NCI-H128 (cell line): ENCODE measurements around the gene SHISA6.

ENCODE experiments used
- DNase-seq: peaks from one replicate; lab custom pipeline; 2025; ENCODE audit not compliant: unreplicated experiment; lab: John Stamatoyannopoulos, UW

The SHISA6 gene

GRCh38 chr17:11340803-11341202 is 99.8 kb downstream of the SHISA6 start:
- DNase-seq: no peak

DNA sequence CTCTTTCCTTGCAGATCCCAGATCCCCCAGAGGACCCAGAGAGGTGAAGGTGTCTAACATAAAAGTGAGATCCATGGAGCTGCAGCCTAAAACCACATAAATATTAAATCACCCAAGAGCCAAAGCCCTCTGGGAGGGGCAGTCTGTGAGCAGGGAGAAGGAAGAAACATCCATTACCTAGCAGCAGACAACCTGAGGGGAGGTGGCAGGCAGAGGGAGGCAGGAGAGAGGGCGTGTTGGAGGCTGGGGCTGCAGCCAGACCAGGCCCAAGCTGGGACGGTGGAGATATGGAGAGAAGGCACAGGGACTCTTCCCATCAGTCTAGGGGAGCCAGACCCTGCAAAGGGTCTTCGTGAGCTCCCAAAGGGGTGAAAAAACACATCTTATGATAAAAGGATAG is 101.1 kb downstream of the SHISA6 start:
- no peak for DNase-seq

DNA sequence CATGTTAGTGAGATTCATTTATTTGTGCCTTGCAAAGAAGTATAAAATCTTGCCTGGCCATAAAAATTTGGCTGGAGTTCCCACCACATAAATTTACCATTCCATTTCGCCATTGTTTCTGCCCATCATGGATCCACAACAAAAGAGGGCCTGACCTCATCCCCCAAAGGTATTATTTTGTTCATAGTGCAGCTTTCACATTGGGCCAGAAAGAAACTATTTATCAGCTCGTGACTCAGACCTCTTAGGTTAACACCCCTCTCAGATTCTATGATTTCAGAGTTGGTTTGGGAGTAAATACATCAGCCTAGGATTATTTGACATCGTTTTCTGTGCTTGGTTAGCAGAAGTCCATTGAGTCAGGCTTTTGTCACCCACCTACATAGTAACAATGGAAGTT is 108.1 kb downstream of the SHISA6 start:
- no peak for DNase-seq

GRCh38 chr17:11351479-11351878 is 110.5 kb downstream of the SHISA6 start:
- no peak for DNase-seq

GRCh38 chr17:11353601-11354000 is 112.6 kb downstream of the SHISA6 start:
- no peak for DNase-seq

DNA sequence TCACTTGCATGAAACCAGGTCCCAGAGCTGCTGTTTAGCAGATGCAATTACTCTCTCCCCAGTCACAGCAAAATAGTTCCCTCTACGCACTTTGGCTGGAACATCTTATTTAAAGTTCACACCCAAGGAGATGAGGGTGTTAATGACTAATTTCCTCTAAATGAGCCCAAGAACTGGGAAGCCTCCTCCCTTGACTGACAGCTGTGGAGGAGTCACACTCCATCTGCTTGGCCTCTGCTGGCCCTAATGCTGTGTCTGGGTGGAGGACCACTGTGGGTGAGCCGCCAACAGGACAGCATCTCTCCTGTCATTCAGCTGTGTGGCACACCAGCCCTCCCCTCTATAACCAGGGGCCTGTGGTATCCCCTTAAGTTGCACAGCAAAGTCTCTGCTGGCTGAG is 115.4 kb downstream of the SHISA6 start:
- DNase-seq: no peak

- no peak for DNase-seq
Observed at GRCh38 chr17:11363565-11364117, 122.6 kb downstream of the SHISA6 start.

- DNase-seq: no peak
Observed at GRCh38 chr17:11366272-11366850, 125.3 kb downstream of the SHISA6 start.

DNA sequence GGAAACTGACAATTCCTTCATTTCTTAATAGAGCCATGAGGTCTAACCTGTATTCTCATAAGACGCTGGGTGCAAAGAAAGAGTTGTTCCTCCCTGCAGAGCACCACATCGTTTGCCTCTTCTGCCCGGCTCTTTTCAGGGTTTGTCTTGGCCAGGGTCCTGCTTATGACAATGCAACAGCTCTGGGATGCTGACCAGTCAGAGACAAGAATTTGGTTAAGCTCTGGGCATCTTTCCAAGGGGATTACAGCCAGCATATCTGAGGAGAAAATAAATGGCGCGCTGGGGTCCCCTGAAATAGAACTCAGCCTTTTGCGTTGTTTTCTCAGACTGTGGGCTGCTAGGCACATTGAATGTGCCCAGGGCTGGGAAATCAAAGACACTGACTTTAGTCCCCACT is 128.6 kb downstream of the SHISA6 start:
- no peak for DNase-seq

- no peak for DNase-seq
Observed at GRCh38 chr17:11372692-11373091, 131.7 kb downstream of the SHISA6 start.

DNA sequence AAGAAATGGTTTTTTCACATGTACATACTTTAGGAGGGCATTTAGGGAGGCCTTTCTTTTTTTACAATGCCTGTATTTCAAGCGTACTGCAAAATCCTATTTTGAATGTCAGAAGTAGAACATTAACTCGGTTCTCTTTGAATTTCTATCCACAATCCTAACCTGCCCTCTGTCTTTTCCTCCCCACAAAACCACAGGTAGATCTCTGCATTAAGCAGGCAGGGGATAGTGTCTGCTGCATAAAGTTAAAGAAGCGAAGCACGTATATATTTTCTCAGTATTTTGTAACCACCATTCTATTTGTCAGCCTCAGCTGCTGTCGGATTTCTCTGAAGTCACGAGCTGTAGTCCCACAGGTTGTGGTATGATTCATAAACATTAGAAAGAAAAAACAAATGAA is 137.5 kb downstream of the SHISA6 start:
- no peak for DNase-seq

DNA sequence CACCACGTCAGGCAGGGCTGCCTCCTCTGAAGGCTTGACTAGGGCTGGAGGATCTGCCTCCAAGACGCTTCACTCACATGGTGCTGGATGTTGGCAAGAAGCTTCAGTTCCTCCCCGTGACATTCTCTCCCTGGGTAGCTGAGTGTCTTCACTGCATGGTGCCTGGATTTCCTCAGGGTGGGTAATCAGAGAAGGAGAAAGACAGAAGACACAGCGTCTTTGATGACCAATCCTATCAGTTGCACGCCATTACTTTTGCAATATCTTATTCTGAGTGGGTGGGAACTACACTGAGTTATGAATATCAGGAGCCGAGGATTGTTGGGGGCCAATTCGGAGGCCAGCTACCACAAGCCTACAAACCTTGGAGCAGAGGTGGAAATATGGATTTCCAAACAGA is 139.7 kb downstream of the SHISA6 start:
- no peak for DNase-seq

DNA sequence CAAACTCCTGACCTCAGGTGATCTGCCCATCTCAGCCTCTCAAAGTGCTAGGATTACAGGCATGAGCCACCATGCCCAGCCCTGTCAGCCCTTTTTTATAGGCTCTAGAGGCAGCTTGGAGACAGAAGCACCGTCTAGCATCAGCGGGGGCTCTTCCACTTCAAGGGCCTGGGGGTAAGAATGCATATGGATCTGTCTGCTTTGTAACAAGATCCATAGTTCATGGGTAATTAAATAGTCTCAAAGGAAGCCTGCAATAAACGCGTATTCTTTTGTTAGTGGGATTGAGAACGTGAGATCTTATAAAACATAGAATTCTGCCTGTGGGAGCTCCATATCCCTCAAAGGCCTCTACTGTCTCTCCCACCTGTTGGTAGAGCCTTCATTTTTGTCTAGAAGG is 142.1 kb downstream of the SHISA6 start:
- DNase-seq: no peak

DNA sequence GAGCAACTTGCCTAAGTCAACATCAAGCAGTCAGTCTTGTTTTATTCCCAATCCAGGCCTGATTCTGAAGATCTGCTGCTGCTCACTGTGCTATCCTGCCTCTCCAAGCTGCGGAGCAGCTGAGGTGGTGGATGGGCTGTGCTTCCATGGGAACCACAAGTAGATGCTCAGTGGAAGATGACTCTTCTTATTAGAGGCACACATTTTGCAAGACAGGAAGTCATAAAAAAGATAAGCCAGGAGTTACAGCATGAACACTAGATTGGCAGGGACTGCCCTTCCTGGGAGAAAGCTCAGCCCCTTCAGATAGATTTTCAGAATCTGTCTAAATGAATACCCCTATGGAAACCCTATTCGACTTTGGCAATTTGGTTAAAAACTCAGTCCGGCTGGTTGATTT is 143.1 kb downstream of the SHISA6 start:
- DNase-seq: no peak

DNA sequence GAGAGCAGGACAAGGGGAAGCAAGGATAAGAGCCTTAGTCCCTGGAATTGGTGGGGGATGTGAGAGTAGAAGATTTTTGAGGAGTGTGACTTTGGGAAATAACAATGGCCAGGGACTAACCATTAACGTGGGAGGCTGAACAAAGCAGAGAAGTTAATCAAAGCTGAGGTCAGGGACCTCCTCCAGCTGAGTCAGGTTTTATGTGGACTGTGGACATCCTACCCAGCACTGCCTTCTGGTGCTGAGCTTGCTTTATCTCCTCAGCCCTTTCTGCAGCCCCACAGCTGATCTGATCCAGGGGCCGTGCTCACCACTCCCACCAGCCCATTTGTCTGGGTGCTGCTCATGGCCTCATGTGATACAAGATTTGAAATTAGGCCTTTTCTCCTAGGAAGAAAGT is 146.6 kb downstream of the SHISA6 start:
- DNase-seq: no peak

DNA sequence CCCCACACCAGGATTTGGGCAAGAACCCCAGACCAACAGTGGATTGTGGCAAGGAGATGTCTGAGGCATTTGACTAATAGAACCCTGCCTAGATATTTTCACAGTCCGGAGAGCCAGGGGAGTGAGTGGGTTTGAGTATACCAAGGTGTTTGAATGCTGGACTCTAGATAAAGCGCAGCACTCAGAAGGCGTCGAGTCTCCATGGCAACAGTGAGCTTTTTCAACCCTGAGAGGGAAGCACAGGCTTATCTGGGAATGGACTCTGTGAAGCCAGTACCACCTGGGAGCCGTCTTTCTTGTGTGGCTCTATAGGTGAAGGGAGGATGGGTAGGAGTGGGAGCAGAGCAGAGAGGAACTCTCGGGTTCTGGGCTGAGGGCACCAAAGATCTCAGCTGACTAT is 147.0 kb downstream of the SHISA6 start:
- DNase-seq: no peak

DNA sequence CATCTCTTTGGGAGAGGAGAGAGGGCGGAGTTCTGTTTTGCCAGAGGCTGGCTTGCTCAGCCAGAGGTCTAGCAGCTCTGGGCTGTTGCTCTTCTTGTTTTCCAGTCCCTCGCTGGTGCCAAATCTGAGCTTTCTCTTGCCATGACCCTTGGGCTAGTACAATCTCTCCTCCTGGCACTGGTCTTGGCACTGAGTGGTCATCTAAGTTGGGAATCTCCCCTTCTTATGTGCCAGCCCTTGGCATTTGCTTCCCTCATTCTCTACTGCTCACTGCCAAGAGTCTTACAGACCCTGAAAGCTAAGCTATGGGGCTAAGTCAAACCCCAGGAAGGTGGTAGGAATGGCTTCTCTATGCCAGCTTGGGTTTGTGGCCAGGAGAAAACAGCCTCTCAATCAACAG is 148.6 kb downstream of the SHISA6 start:
- DNase-seq: no peak

DNA sequence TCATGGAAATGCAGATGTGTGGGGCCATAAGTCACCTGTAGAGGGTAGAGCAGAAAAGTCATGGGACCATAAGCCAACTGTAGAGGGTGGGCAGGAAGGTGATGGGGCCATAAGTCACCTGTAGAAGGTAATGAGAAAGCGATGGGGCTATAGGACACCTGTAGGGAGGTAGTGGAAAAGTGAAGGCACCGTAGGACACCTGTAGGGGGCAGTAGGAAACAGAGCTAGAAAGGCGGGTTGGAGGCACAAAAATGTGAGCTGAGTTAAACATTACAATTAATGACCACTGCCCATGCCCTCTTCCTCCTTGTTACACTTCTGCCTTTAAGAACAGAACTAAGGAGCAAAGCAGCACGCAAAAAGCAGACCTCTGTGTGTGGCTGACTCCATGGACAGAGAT is 150.1 kb downstream of the SHISA6 start:
- DNase-seq: no peak

DNA sequence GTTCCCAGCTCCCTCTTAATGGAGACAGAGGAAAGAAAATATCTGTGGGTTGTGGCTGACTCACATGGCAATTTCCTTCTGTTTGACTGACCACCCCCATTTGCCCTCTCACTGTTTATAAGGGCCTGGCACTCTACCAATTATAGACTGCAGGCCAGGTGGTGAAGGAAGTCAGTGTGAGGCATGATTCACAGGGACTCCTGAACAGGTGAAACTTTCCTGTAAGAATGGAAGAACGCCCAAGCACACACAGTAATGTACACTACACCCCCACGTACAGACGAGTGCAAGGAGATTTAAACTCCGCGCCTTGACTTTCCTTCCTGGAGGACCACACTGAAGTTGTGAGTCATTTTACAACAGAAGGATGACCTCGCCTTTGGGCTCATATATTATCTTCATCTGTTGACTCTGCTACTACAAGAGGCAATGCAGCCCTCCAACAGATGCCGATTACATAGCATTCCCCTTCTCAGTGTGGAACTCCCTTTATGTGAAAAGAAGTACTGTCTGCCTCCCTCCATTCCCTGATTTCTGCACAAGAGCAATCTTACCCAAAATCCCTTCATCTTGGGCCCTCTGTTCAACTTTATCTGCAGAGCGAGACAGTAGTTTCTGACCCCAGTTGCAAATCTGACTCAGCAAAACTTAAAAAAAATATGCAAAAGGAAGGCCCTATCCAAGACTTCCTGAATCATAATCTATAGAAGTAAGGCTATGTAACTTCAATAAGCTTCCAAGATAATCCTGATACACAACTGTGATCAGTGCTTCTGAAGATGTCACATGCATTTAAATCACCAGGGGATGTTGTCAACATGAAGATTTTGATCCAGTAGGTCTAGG is 163.6 kb downstream of the SHISA6 start:
- DNase-seq: no peak

GRCh38 chr17:11406716-11407115 is 165.7 kb downstream of the SHISA6 start:
- DNase-seq: no peak

GRCh38 chr17:11412654-11413053 is 171.6 kb downstream of the SHISA6 start:
- DNase-seq: no peak

- no peak for DNase-seq
Observed at GRCh38 chr17:11418342-11418741, 177.3 kb downstream of the SHISA6 start.

- no peak for DNase-seq
Observed at GRCh38 chr17:11430751-11431150, 189.7 kb downstream of the SHISA6 start.
